CD4-positive, alpha-beta T cell treated with Interferon alpha-2 for 1 hour (primary cell): Measurements from ENCODE around the gene SLC17A9.
A peak's percentile ranks its signal among the peaks of the same experiment; 100 is the strongest.

ENCODE experiments used
- DNase-seq, 2 donors: peaks; one replicate each; pipeline ENCODE4 v3.0.0-alpha.2; 2020 to 2022

SLC17A9 gene

DNA sequence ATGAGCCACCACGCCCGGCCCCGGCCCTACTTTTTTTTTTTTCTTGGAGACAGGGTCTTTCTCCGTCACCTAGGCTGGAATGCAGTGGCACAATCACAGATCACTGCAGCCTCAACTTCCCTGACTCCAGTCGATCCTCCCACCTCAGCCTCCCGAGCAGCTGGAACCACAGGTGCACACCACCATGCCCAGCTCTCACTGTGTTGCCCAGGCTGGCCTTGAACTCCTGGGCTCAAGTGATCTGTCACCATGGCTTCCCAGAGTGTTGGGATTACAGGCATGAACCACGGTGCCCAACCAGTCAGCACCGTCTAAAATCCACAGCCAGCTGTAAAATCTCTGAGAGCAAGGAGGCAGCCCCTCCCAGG, 17.4 kb downstream of the SLC17A9 start:
- no peak for DNase-seq

DNA sequence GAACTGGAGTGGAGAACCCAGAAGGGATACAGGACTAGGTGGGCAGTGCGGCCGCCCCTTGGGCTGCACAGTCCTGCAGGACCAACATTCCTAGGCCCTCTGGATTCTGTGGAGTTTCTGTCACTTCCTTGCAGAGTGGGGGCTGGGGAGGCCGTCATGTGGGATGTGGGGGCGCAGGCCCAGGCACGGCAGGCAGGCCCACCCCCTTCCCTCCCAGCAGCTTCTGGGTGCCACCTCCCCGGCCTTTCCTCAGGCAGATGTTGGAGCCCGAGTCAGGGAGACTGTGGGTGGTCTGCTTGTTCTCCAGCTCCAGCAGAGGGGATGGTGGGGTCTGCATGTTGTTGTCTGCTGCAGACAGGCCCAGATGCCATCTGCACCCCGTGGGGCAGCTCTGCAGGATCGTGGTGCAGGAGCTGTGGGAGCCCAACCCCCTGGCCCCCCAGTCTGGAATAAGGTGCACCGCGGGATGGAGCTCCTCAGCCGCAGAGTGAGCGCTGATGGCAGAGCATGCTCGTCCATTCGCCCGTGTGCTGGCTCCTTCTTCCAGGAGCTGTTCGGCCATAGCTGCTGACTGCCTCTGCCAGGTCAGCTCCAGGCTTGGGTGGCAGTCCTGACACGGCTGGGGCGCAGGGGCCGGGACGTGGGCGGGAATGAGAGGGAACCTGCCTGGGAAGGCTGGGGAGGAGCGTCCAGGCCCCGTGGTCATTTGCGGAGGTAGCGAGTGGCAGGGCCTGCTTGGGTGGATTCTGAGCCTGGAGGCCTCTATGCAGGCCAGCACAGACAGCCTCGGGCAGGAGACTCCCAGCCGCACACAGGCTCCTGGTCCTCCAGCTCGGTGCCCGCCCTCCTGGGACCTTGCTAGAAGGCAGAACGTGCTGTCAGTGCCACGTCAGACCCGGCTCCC, 18.1 kb downstream of the SLC17A9 start:
- no peak for DNase-seq

DNA sequence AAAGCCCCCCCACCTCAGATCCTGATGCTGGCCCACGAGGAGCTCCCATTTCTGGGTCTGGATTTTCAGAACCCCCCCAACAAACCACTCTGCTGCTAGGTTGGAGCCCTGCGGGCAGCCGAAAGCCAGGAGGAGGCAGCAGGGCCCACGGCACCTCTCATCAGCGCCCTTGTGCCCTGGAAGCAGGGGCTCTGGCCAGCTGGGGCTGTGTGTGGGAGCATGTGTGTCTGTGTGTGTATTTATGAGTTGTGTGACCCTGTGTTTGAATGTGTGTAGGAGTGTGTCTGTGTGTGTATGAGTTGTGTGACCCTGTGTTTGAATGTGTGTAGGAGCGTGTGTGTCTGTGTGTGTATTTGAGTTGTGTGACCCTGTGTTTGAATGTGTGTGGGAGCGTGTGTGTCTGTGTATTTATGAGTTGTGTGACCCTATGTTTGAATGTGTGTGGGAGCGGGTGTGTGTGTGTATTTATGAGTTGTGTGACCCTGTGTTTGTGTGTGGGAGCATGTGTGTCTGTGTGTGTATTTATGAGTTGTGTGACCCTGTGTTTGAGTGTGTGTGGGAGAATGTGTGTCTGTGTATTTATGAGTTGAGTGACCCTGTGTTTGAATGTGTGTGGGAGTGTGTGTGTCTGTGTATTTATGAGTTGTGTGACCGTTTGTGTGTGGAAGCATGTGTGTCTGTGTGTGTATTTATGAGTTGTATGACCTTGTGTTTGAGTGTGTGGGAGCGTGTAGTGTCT, 18.9 kb downstream of the SLC17A9 start:
- DNase-seq: no peak

DNA sequence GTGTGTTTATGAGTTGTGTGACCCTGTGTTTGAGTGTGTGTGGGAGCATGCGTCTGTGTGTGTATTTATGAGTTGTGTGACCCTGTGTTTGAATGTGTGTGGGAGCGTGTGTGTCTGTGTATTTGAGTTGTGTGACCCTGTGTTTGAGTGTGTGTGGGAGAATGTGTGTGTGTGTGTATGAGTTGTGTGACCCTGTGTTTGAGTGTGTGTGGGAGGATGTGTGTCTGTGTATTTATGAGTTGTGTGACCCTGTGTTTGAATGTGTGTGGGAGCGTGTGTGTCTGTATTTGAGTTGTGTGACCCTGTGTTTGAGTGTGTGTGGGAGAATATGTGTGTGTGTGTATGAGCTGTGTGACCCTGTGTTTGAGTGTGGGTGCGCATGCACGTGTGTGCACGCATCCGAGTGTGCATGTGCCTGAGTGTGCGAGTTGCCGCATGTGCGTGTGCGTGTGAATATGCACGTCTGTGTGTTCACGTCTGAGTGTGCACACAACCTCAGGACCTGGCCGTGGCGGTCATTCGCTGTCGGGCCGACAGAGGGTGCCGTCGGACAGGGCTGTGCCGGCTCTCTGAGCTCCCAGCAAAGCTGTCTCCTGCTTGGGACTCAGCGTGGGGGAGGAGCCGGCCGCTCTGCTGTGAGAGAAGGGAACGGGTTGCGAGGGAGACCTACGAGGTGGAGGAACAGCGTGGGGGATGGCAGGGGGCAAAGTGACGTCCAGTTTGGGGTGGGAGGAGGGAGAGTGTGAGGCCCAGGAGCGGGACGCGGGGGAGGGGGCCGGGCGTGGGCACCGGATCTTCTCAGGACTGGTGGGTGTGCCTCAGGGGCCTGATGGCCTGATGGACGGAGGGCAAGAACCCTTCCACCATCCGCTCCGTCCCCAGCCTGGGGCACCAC, 19.7 kb downstream of the SLC17A9 start:
- peak; percentile 85 to 87 for DNase-seq

DNA sequence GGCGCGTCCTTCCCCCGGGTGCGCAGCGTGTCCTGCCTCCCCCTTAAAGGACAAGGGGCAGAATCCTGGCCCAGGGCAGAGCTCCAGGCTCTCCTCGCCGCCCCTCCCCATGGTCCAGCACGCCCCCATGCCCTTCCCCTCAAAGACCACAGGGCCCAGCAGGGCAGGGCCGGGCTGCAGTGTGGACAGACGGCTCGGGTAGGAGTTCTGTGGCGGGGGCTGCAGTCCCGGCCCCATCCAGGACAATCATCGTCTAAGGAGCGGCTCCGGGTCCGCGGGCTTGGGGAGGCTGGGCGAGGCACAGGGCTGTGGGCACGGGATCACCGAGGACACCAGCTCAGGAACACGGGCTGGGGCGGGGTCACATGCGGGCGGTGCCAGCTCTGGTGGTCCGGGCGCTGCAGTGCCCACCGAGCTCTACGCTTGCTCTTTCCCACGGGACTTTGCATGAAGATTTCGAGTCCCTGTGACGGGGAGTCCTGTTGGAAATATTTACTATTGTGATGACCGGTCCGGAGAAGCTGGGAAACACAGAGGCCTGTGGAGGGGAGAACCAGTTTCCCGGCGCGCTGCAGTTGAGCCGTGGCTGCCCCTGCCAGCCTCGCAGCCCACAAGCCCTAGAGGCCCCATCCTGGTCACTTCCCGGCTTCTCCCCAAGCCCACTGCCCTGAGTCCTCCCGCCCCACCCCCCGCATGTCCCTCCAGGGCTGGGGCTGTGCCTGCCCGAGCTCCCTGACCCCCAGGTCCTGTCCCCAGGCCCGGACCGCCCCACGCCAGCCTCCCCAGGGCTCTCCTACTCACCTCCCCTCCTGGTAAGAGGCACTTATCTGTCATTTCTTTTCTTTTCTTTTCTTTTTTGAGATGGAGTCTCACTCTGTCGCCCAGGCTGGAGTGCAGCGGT, 20.6 kb downstream of the SLC17A9 start:
- no peak for DNase-seq

DNA sequence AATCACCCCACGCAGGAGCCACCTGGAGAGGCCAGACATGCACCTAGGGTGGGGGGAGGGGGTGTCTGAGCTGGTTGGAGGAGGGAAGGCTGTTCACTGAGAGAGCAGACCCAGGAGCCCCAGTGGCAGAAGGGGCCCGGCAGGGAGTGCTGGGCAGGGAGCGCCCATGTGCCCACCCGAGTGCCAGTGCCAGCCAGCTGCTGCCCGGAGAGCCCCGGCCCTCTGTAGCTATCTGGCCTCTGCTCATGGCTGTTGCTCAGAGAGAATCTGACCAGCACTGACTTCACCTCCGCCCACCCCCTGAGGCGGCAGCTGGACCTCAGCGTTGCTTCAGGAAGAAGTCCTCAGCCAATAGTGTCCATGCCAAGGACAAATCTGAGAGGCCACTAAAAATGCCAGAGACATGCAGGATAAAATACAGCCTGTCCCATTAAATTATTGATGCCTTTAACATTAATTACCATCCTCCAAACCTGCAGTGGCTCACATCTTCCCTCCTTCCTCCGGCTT, 22.8 kb downstream of the SLC17A9 start:
- DNase-seq: no peak

DNA sequence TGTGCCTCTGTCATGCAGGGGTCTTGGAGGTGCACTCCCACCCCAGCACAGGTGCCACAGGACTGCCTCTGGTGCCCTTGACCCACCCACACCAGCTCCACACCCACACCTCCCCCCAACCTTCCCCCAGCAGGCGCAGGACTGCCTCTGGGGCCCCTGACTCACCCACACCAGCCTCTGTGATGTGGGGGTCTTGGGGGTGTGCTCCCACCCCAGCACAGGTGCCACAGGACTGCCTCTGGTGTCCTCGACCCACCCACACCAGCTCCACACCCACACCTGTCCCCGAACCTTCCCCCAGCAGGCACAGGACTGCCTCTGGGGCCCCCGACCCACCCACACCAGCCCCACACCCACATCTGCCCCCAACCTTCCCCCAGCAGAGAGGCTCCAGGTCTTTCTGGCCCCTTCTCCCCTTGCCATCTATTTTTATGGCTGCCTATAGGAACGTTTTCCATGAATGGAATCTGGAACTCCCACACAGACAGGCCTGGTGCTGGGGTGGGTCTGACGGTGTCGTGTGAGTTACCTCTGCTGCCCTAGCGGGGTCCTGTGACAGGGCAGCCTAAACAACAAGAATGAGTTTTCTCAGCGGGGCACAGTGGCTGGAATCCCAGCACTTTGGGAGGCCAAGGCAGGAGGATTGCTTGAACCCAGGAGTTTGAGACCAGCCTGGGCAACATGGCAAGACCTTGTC, 23.5 kb downstream of the SLC17A9 start:
- no peak for DNase-seq

DNA sequence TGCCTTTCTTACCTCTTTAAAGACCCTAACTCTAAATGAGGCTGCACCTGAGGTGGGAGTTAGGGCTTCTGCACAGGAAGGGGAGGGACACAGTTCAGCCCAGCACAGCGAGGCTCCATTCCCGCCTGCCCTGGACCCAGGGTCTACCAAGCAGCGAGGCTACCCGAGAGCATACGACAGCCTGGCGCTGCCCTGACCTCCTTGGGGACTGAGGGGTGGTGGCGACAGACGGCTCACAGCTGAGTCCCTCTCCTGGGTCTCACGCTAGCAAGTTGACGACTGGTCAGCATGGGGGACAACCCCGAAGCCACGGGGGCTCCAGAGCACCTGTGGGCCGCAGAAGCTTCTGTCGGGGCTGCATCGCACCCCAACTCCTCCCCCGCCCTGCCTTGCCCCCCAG, 24.4 kb downstream of the SLC17A9 start:
- DNase-seq: no peak

DNA sequence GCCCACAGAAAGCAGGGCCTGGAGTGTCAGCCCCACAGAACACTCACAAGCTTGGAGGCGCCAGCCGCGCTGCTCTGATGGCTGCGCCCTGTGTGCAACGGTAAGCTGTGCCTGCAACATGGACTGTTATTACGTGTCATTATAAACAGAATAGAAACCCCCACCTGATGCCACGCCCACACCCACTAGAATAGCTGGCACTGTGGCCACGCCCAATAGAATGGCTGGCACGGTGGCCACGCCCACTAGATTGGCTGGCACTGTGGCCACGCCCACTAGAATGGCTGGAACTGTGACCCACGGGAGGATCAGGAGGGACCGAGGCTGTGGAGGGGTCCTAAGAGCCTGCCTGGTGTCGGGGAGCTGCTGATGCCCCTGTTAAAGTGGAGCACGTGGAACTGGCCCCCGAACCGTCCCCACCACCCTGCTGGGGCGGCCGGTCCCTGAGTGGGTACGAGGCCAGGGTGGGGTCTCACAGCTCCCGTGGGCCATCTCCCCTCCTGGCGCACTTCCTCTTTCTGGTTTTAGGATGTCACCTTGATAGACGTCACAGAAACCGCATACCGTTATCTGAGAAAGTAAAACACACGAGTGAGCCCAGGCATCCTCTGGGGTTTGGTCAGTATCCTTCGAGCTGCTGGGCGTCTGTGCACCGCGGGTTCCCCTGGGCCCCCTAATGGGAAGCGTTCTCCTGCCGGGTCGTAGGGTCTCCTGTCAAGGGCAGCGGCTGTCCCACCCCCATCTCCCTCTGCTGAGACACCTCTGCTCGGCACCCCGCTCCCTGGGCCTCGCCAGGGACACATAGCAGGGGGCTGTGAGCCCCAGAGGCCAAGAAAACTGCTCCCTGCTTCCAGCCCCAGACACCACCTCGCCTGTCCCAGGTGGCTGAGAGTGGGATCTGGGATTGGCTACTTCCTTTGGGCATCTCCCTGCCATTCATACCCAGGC, 25.4 kb downstream of the SLC17A9 start:
- DNase-seq: peak; percentile 84 to 89

DNA sequence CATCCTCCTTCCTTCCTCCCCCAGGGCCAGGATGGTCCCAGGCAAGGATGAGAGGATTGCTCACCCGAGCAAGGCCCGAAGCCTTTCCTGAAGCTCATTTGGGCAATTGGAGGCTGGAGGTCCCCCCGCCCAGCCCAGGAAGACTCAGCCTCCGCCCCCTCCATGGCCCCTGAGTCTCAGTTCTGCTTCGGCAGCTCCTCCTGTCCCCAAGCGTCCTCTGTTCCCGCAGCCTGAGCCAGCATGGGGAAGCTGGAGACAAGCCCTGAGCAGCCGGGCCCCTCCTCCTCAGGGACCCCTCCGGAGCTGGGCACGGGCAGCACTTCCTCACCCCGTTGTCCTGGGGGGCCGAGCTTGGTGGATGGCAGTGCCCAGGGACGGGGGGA, 26.0 kb downstream of the SLC17A9 start:
- no peak for DNase-seq

DNA sequence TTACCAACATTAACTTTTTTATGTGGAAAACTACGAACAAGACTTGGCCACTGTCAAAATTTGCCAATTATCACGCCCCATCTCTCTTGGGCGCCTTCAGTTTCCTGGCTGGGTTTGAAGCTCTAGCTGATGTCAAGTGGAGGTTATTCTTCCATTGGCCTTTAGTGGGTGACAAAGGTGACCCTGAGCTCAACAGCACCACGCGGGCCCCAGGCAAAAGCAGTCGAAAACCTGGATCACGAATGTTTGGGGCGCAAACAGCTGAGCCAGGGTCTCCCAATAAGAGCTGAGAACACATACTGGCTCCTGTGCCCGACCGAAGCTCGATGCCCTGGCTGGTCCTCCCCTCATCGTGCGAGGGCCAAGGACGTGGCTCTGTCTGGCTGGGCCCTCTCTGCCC, 26.8 kb downstream of the SLC17A9 start:
- no peak for DNase-seq

DNA sequence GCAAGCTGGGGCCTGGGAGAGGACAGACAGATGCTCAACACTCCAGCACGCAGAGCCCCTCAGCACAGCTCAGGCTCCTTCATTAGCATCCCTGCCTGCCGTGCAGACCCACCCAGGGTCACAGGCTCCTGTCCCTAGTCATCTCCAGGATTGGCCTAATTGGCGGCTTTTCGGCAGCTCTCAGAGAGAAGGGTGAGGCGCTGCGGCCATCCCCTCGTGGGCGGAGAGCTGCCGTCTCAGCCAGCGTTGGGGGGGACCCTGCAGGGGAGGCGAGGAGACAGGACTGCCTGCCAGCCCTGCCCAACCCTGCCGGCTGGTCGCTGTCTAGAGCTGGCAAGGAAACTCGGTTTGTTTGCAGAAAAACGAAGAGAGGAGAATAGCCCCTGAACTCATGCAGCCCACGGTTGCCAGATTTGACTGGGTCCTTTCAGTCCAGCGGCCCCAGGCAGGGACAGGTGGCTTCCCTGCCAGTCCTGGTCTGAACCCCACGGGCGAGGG, 27.4 kb downstream of the SLC17A9 start:
- DNase-seq: no peak

DNA sequence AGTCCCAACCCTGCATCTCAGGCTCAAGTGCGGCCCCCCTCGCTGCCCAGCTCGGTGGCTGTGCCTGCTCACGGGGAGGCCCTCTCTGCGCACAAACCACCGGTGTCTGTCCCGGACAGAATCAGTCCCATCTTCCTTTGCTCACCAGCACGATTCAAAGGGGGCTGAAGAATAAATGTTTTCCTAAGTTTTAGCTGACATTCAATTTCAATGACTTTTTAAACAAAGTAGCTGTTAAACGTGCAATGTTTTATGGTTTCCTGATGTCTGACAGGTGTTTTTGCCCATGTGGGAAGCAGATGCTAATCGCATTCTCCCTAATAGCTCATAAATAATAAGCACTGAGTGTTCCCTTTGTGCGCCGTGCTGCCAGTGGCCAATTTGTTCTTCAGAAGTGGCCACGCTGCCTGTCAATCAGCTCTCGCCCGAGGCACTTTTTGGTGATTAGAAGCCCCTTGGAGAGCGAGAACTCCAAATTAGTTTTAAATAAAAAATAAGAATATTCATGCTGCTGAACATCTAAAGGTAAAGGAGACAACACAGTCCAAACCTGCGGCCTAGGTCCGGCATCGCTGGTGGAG, 28.0 kb downstream of the SLC17A9 start:
- DNase-seq: no peak

DNA sequence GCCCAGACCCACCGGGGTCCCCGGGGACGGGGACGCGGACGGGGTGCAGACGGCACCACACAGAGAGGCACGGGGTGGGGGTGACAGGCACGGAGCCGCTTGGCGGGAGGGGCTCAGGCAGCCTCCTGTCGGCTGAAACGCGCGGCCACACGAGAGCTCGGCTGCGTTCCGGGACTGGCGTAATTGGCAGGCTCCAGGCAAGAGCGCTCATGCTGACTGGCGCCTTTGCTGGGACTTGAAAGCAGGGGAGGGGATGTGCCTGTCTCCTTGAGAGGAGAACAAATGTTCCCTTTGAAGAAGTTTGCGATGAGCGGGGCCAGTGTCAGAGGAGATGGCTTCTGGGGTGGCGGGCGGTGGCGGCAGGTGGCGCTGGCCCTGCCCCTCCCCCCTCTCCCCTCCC, 28.5 kb downstream of the SLC17A9 start:
- DNase-seq: peak; percentile 19 to 48

DNA sequence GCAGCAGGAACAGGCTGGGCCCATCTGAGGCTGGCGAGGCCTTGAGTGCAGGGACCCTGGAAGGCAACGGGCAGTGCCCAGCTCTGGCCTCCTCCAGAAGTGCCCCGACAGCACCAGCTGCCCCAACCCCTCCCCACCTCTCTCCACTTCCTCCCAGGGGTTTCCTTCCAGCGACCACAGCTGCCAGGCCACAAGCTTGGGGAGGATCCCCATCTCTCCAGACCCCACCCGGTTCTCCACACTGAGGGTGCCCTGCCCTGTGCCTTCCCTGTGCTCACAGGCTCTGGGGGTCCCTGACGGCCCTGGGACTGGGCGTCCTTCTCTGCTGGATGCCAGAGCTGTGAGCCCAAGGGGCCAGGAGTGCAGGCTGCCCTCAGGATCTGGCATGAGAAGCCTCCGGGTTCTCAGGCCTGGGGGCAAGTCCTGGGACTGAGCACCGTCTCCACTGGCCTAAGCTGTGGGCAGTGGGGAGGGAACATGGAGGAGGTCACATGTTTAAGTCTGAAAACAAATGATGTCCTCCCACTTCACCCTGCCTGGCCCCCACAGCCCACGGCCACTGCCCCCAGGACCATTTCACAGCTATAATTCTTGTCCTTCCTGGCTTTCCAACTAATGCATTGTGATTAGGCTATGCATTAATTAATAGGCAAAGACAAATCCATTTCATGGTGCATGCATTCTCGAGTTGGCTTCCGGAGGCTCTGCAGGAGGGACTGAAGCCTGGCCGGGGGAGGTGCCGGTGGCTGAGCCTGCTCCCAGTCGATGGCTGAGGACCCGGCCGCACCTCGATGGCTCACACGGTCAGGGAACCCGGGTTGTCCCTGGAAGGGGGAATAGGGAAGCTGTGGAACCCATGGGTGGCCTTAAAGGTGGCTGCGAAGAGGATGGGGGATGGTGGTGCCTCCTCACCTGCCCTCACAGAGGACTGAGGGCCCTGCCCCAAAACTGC, 29.9 kb downstream of the SLC17A9 start:
- DNase-seq: no peak

DNA sequence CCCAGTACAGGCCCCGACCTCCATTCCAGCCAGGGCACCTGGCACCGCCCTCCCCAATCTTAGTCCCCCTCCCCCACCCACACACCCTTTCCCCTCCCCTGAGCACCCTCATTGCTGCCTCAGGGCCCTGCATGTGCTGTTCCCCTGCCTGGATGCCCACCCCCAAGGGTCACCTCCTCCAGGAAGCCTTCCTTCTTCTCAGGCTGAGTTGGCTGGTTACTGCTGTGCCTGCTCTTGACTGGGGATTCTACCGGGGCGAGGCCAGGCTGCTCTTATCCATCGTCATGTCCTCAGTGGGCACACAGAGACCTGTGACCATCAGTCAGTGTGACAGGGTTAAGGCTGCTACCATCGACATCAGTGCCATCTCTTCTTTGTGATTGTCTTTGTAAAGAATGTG, 30.7 kb downstream of the SLC17A9 start:
- no peak for DNase-seq

DNA sequence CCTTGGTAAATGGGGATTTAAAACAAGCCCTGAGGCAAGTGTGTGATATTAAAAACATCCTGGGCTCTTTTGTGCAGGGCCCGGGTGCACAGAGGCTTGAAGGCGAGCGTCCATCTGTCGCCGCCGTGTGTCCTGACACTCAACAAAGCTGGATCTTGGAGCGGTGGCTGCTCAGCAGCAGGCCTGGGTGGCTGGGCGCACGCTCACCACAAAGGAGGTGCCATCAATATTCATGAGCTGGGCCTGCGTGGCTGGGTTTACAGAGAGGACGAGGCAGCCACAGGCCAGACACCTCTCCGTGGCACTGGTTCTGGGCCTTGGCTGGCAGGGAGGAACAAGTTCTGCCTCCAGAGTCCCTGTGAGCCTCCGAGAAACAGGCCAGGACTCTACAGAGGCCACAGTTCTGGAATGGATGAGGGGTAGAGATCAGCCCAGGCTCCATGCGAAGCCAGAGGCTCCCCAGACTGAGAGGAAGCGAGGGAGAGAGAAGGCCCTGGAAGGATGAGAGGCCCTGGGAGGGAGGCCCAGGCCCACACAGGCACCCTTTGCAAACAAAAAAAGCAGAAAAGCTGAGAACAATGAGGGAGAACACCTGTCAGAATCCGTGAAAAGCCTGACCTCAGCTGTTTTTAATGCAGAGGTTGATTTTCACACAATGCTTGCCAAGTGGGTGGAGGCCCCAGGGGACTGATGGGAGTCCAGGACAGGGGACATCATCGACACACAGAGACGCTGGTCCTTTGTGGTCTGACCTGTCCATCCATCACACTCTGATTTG, 32.3 kb downstream of the SLC17A9 start:
- DNase-seq: no peak

DNA sequence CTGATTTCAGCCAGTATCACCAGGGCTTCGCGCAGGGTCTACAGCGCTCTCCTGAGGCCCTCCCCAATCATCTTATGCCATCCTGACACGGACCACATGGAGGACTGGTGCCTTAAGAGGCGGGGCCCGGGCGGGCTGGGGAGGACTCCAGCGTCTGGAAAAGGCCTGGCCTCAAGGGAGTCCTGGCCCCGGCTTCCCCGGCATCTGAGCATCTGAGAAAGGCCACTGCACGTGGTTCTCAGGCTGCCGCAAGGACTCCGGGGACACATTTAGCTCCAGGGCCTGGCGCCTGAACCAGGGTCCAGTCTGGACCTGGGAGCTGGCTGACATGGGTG, 32.9 kb downstream of the SLC17A9 start:
- DNase-seq: no peak
